H1 (cell line): Measurements from ENCODE around the gene FOXN3. TPM values are rescaled to one million over a fixed set of nuclear protein-coding genes. Genes with fewer than 3 reads are reported as not detected.
A peak's percentile ranks its signal among the peaks of the same experiment; 100 is the strongest.

Experiments
- CTCF ChIA-PET: fragments of 300-600 bp; sonication (Branson Sonifier 250); formaldehyde crosslinking; loops from one replicate; lab custom pipeline; 2021; ENCODE audit not compliant: partially characterized antibody; lab: Charles Lee
- POLR2A ChIA-PET: fragments of 300-600 bp; sonication (Branson Sonifier 250); formaldehyde crosslinking; loops from one replicate; lab custom pipeline; 2021; ENCODE audit warnings: inconsistent platforms; ENCODE audit not compliant: partially characterized antibody; lab: Charles Lee
- DNase-seq, 2 experiments: peaks; one replicate each; pipeline versions ENCODE4 v3.0.0 to v3.0.0-alpha.2; 2010 to 2022; ENCODE audit warnings: low spot score in 2 of 2, low read depth in 1 of 2, mixed read lengths in 1 of 2
- FAIRE-seq: peaks from 2 replicates; lab custom pipeline; 2011; peaks lifted over from hg19 to GRCh38; lab: Jason Lieb, UNC
- H2AFZ ChIP-seq: 2 replicates; pipeline ENCODE4 v1.8.1; 2012; ENCODE audit warnings: low read length, inconsistent platforms
- H2AK5ac ChIP-seq: 2 replicates; pipeline ENCODE4 v1.6.1; 2013; ENCODE audit warnings: low read depth, low read length
- H2BK120ac ChIP-seq: replicated peaks from 2 replicates; pipeline ENCODE3; 2013; ENCODE audit warnings: low read depth, low read length, inconsistent platforms
- H2BK12ac ChIP-seq: 2 replicates; pipeline ENCODE4 v1.6.1; 2013; ENCODE audit warnings: low read depth, low read length
- H2BK15ac ChIP-seq: 2 replicates; pipeline ENCODE4 v1.6.1; 2013; ENCODE audit warnings: low read length
- H2BK20ac ChIP-seq: 2 replicates; pipeline ENCODE4 v1.6.1; 2013; ENCODE audit warnings: low read length
- H2BK5ac ChIP-seq: 2 replicates; pipeline ENCODE4 v1.6.1; 2013; ENCODE audit warnings: low read depth, low read length
- H3K14ac ChIP-seq: 2 replicates; pipeline ENCODE4 v1.6.1; 2013; ENCODE audit warnings: inconsistent platforms; ENCODE audit not compliant: insufficient read length
- H3K18ac ChIP-seq: 2 replicates; pipeline ENCODE4 v1.6.1; 2013; ENCODE audit warnings: low read length; ENCODE audit errors: extremely low read depth
- H3K23ac ChIP-seq: 2 replicates; pipeline ENCODE4 v1.6.1; 2013; ENCODE audit warnings: inconsistent platforms; ENCODE audit not compliant: insufficient read length
- H3K23me2 ChIP-seq: 2 replicates; pipeline ENCODE4 v1.6.1; 2013; ENCODE audit warnings: low read depth, low read length
- H3K27ac ChIP-seq: 2 replicates; pipeline ENCODE4 v1.6.1; 2011; ENCODE audit warnings: low read depth, low read length, inconsistent platforms
- H3K27me3 ChIP-seq, 4 experiments: replicated peaks in 1 of 4; 1 replicate in 1 of 4; 2 replicates in 3 of 4; pipeline versions ENCODE4 v1.6.1 to v1.8.1; 2011 to 2013; ENCODE audit warnings: low read length in 3 of 4, mild to moderate bottlenecking in 3 of 4, inconsistent platforms in 2 of 4, mixed read lengths in 2 of 4, moderate library complexity in 1 of 4; ENCODE audit not compliant: control insufficient read depth in 3 of 4, insufficient read depth in 3 of 4; ENCODE audit errors: extremely low read depth in 1 of 4
- H3K36me3 ChIP-seq, 4 experiments: 2 replicates each; pipeline versions ENCODE4 v1.6.1 to v1.8.1; 2011 to 2013; ENCODE audit warnings: mild to moderate bottlenecking in 4 of 4, low read length in 3 of 4, moderate library complexity in 2 of 4, control low read depth in 1 of 4, inconsistent platforms in 1 of 4; ENCODE audit not compliant: insufficient read depth in 4 of 4, control insufficient read depth in 2 of 4
- H3K4ac ChIP-seq: replicated peaks from 2 replicates; pipeline ENCODE3; 2013; ENCODE audit warnings: low read length, low read depth, mixed read lengths, inconsistent platforms; ENCODE audit not compliant: insufficient read length
- H3K4me1 ChIP-seq, 4 experiments: replicated peaks in 1 of 4; 1 replicate in 1 of 4; 2 replicates in 3 of 4; pipeline versions ENCODE4 v1.6.1 to v1.8.1; 2011 to 2013; ENCODE audit warnings: low read length in 3 of 4, inconsistent platforms in 2 of 4, mixed read lengths in 1 of 4; ENCODE audit not compliant: insufficient read depth in 4 of 4, control insufficient read depth in 3 of 4
- H3K4me2 ChIP-seq, 2 experiments: 2 replicates each; pipeline versions ENCODE4 v1.6.1 to v1.8.1; 2011 to 2013; ENCODE audit warnings: low read depth in 2 of 2, low read length in 2 of 2, control low read depth in 1 of 2, inconsistent platforms in 1 of 2, mild to moderate bottlenecking in 1 of 2; ENCODE audit not compliant: insufficient read depth in 1 of 2
- H3K4me3 ChIP-seq, 4 experiments: fragments of 200-600, 300-600 bp in 1 of 4; sonication (generic), shearing (Covaris generic), sonication (Bioruptor Twin) in 1 of 4; 2 replicates each; pipeline versions ENCODE4 v1.5.1 to v1.8.1; 2011 to 2016; ENCODE audit warnings: low read length in 4 of 4, low read depth in 3 of 4, control low read depth in 2 of 4, inconsistent platforms in 2 of 4, mild to moderate bottlenecking in 2 of 4, mixed read lengths in 1 of 4, moderate library complexity in 1 of 4; ENCODE audit not compliant: insufficient read depth in 2 of 4; ENCODE audit errors: extremely low read depth in 1 of 4
- H3K56ac ChIP-seq: replicated peaks from 2 replicates; pipeline ENCODE3; 2013; ENCODE audit warnings: low read depth, mild to moderate bottlenecking, mixed read lengths, low read length, inconsistent platforms; ENCODE audit not compliant: insufficient read length
- H3K79me1 ChIP-seq: 2 replicates; pipeline ENCODE4 v1.6.1; 2013; ENCODE audit warnings: low read depth, low read length, control low read depth
- H3K79me2 ChIP-seq, 2 experiments: 2 replicates each; pipeline versions ENCODE4 v1.6.1 to v1.8.1; 2012 to 2013; ENCODE audit warnings: low read length in 2 of 2, mild to moderate bottlenecking in 2 of 2, inconsistent platforms in 1 of 2; ENCODE audit not compliant: insufficient read depth in 2 of 2, control insufficient read depth in 1 of 2
- H3K9ac ChIP-seq, 4 experiments: replicated peaks in 1 of 4; 1 replicate in 1 of 4; 2 replicates in 3 of 4; pipeline versions ENCODE4 v1.6.1 to v1.8.1; 2011 to 2013; ENCODE audit warnings: low read depth in 3 of 4, low read length in 3 of 4, control low read depth in 2 of 4, mild to moderate bottlenecking in 2 of 4, moderate library complexity in 2 of 4, inconsistent platforms in 1 of 4; ENCODE audit errors: extremely low read depth in 1 of 4
- H3K9me3 ChIP-seq, 2 experiments: 2 replicates each; pipeline versions ENCODE4 v1.6.1 to v1.8.1; 2012 to 2013; ENCODE audit warnings: mild to moderate bottlenecking in 2 of 2, moderate library complexity in 2 of 2, control low read depth in 1 of 2, inconsistent platforms in 1 of 2, low read depth in 1 of 2, low read length in 1 of 2, mixed read lengths in 1 of 2; ENCODE audit not compliant: insufficient read depth in 2 of 2
- H4K20me1 ChIP-seq, 2 experiments: replicated peaks in 1 of 2; 2 replicates each; pipeline versions ENCODE3 to v1.8.1; 2011 to 2013; ENCODE audit warnings: inconsistent platforms in 2 of 2, low read length in 2 of 2, mild to moderate bottlenecking in 1 of 2; ENCODE audit not compliant: insufficient read depth in 2 of 2, control insufficient read depth in 1 of 2
- H4K5ac ChIP-seq: 2 replicates; pipeline ENCODE4 v1.6.1; 2013; ENCODE audit warnings: low read length, low read depth, mixed read lengths, inconsistent platforms; ENCODE audit not compliant: insufficient read length
- H4K8ac ChIP-seq: 2 replicates; pipeline ENCODE4 v1.8.0; 2013; ENCODE audit warnings: mild to moderate bottlenecking, moderate library complexity, low read length, inconsistent platforms; ENCODE audit not compliant: insufficient read depth; ENCODE audit errors: extremely low read depth
- H4K91ac ChIP-seq: replicated peaks from 2 replicates; pipeline ENCODE3; 2013; ENCODE audit warnings: low read length, mixed read lengths, inconsistent platforms; ENCODE audit not compliant: insufficient read length
- ASH2L ChIP-seq: fragments of 200-600, 300-600 bp; sonication (generic); IDR thresholded peaks from one replicate; pipeline ENCODE4 v1.7.1; 2017; ENCODE audit warnings: low read length
- CBX5 ChIP-seq: fragments of 300-800, 300-1000 bp; sonication (generic); IDR thresholded peaks from 2 replicates; pipeline ENCODE4 v1.7.1; 2016; ENCODE audit warnings: antibody characterized with exemption, low read length, low read depth
- CEBPB ChIP-seq: IDR thresholded peaks from 2 replicates; pipeline ENCODE4 v1.6.1; 2012; ENCODE audit warnings: low read depth, low read length
- CTBP2 ChIP-seq: IDR thresholded peaks from 2 replicates; pipeline ENCODE4 v1.7.0; 2011; ENCODE audit warnings: borderline replicate concordance, mild to moderate bottlenecking, moderate library complexity, mixed read lengths, low read length; ENCODE audit not compliant: insufficient read depth, insufficient read length
- HDAC2 ChIP-seq, 2 experiments: fragments of 300-600 bp in 1 of 2; sonication (generic) in 1 of 2; IDR thresholded peaks; 2 replicates each; pipeline ENCODE4 v1.6.1; 2011 to 2012; ENCODE audit warnings: low read depth in 2 of 2, low read length in 2 of 2, mild to moderate bottlenecking in 2 of 2, moderate library complexity in 2 of 2, borderline replicate concordance in 1 of 2, inconsistent platforms in 1 of 2
- KDM5A ChIP-seq: fragments of 200-600 bp; IDR thresholded peaks from 2 replicates; pipeline ENCODE4 v1.7.1; 2012; ENCODE audit warnings: mild to moderate bottlenecking, low read length, inconsistent platforms, mixed read lengths
- NANOG ChIP-seq: IDR thresholded peaks from 2 replicates; pipeline ENCODE4 v1.6.1; 2011; ENCODE audit warnings: low read length, low read depth, mild to moderate bottlenecking, inconsistent platforms; ENCODE audit not compliant: insufficient read depth, poor library complexity, severe bottlenecking
- NRF1 ChIP-seq: IDR thresholded peaks from 2 replicates; pipeline ENCODE4 v1.6.1; 2011; ENCODE audit warnings: mild to moderate bottlenecking, low read depth, low read length, improper control_type of control experiment
- RFX5 ChIP-seq: IDR thresholded peaks from 2 replicates; pipeline ENCODE4 v1.6.1; 2011; ENCODE audit warnings: low read depth, low read length, improper control_type of control experiment, borderline replicate concordance
- SP1 ChIP-seq: IDR thresholded peaks from 2 replicates; pipeline ENCODE4 v1.6.1; 2011; ENCODE audit warnings: low read depth, low read length
- TAF7 ChIP-seq: optimal IDR thresholded peaks from 2 replicates; pipeline ENCODE3; 2011; ENCODE audit warnings: low read depth, mild to moderate bottlenecking, inconsistent platforms, low read length, moderate library complexity, borderline replicate concordance
- WGBS, 2 experiments: shearing (Covaris generic) in 1 of 2; methylation state at CpG; one replicate each; pipeline versions ENCODE4 v1.1.6 to v1.1.7; 2013 to 2015; ENCODE audit warnings: low lambda C conversion rate in 2 of 2, mixed read lengths in 2 of 2, inconsistent platforms in 1 of 2, low coverage in 1 of 2, missing lambda C conversion rate in 1 of 2; ENCODE audit not compliant: insufficient replicate concordance in 2 of 2, insufficient coverage in 1 of 2, insufficient read length in 1 of 2; ENCODE audit errors: extremely low coverage in 1 of 2, missing lambda C conversion rate in 1 of 2; 5-methylcytosine and 5-hydroxymethylcytosine counted together
- polyA plus RNA-seq, 7 experiments: library from polyadenylated mRNA; depleted of rRNA in 3 of 7; stranded (reverse) in 5 of 7; unstranded in 2 of 7; fragments of >200 nt in 5 of 7; fragments of 200-250 nt in 2 of 7; gene quantifications; 1 replicate in 5 of 7; 2 replicates in 1 of 7; 4 replicates in 1 of 7; pipeline versions ENCODE4 v1.2.1 to v1.2.3, GENCODE V29; 2011 to 2013; ENCODE audit warnings: missing spikeins in 2 of 7, mixed read lengths in 2 of 7
- total RNA-seq: library from RNA; stranded (reverse); fragmentation: NEBNext Ultra II Directional; extraction: Animal tissue kit (Norgen Biotek cat#: 25700); gene quantifications from 2 replicates; pipeline ENCODE4 v1.2.1, GENCODE V29; 2021
- TF ChIP-seq, protein P1 (sequence below): IDR thresholded peaks from 2 replicates; pipeline ENCODE4 v1.6.1; 2011; ENCODE audit warnings: low read depth, mild to moderate bottlenecking, low read length; ENCODE audit not compliant: insufficient read depth

The FOXN3 gene
- total and polyA plus RNA-seq, 2 of the 8 experiments (the other 6 are each of a cell fraction or from before 2014, with no cell fraction given): 52.6 to 178 TPM

DNA sequence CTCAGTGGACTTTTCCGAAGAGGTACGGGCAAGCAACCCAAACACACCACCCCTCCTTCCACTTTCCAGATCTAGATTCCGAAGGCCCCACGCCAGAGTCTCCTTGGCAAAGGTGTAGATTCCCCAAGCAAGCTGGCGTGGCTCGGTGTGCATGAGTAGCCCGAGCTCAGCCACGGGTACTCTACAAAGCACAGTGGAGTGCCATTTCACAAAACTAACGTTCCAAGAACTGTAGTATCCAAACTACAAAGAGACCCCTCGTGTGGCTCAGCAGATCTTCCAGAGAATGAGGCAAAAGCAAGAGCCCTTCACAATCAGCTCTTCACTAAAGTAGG, 72.1 kb downstream of the FOXN3 start:
- H4K20me1 ChIP-seq: peaks cover 1 to 7% of the 10 kb centered on the region in 2 experiments
- no peaks in the 10 kb centered on the region; a peak in 1 of 4 replicates for H3K9me3 ChIP-seq
- CTCF ChIA-PET: interaction anchor here (0.8 to 2.0 kb wide), 2 partner anchors 10 to 49 kb away, joined by 3 to 4 read pairs; no protein-coding TSS in a partner anchor
- peaks cover 0 to 98% of the 10 kb centered on the region in 2 experiments; a peak in 3 of 4 replicates for H3K79me2 ChIP-seq
- no peak overlapping the region for H3K14ac ChIP-seq
- FAIRE-seq: no peak
- peaks cover 2 to 20% (median 17%) of the 10 kb centered on the region in 4 experiments for H3K4me1 ChIP-seq
- no peak overlapping the region for H2BK20ac ChIP-seq
- H3K4me2 ChIP-seq: no peak overlapping the region
- no peak overlapping the region for H3K9ac ChIP-seq
- no peak overlapping the region for H3K18ac ChIP-seq
- no peaks in the 10 kb centered on the region for H3K27me3 ChIP-seq
- H3K23ac ChIP-seq: no peak overlapping the region
- no peak overlapping the region for H2BK120ac ChIP-seq
- peaks cover 3% of the 10 kb centered on the region; the same call in 1 of the 2 replicates for H3K79me1 ChIP-seq
- no peak overlapping the region for H4K8ac ChIP-seq
- 91% methylated on average over 10 of the region's 10 CpGs; no CpG with 5 or more reads in 1 of the 2 experiments for WGBS, 2 experiments
- H2AFZ ChIP-seq: no peak overlapping the region
- no peak for DNase-seq
- no peak overlapping the region for H4K91ac ChIP-seq
- 0 out of 2 replicates have a peak overlapping the region, but pooled peaks have one; percentile 35 for H2BK5ac ChIP-seq
- no peak overlapping the region for H3K56ac ChIP-seq
- no peak overlapping the region for H2AK5ac ChIP-seq
- H3K4me3 ChIP-seq: no peak overlapping the region
- no peak overlapping the region for H3K27ac ChIP-seq
- no peaks in the 10 kb centered on the region for H3K23me2 ChIP-seq
- H2BK15ac ChIP-seq: no peak overlapping the region
- H3K4ac ChIP-seq: no peak overlapping the region
- H4K5ac ChIP-seq: no peak overlapping the region
- peaks cover 4 to 46% (median 22%) of the 10 kb centered on the region in 4 experiments; a peak in 7 of 8 replicates for H3K36me3 ChIP-seq
- no peak overlapping the region for H2BK12ac ChIP-seq
- POLR2A ChIA-PET: interaction anchor here (0.7 to 1.1 kb wide), 3 partner anchors 9 to 71 kb away, joined by 3 to 5 read pairs (median 4); no protein-coding TSS in a partner anchor
- TF ChIP-seq SP1: no peak
- TF ChIP-seq CTBP2: no peak
- TF ChIP-seq NRF1: no peak
- TF ChIP-seq HDAC2 (IDR thresholded peaks at IDR 0.05; ENCODE audit: borderline replicate concordance in 1 of 2, low read depth in 2 of 2, low read length in 2 of 2): no peak
- TF ChIP-seq TAF7: no peak
- no peak for TF ChIP-seq KDM5A
- TF ChIP-seq, protein P1, sequence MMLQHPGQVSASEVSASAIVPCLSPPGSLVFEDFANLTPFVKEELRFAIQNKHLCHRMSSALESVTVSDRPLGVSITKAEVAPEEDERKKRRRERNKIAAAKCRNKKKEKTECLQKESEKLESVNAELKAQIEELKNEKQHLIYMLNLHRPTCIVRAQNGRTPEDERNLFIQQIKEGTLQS: no peak
- no peak for TF ChIP-seq CEBPB
- no peak for TF ChIP-seq NANOG
- TF ChIP-seq RFX5: no peak
- no peak for TF ChIP-seq ASH2L
- no peak for TF ChIP-seq CBX5
